Liver (tissue), 3 donors: ENCODE data around the gene SPRR4.

ENCODE experiments used
- CTCF ChIP-seq: fragments of 150-350 bp; IDR thresholded peaks from 2 replicates; pipeline ENCODE4 v1.5.1; 2017; ENCODE audit warnings: improper control_type of control experiment, low read depth, low read length; ENCODE audit not compliant: missing input control
- GABPA ChIP-seq, 2 donors: IDR thresholded peaks in 1 of 2; conservative IDR thresholded peaks in 1 of 2; 2 replicates each; pipeline ENCODE4 v1.6.1; 2016; ENCODE audit warnings: antibody characterized with exemption in 2 of 2, mild to moderate bottlenecking in 1 of 2, moderate library complexity in 1 of 2
- JUND ChIP-seq, 2 donors: IDR thresholded peaks; 2 replicates each; pipeline ENCODE4 v1.6.1; 2016; ENCODE audit warnings: antibody characterized with exemption in 2 of 2
- SP1 ChIP-seq: IDR thresholded peaks from 2 replicates; pipeline ENCODE4 v1.6.1; 2018; ENCODE audit warnings: antibody characterized with exemption, mild to moderate bottlenecking
- TAF1 ChIP-seq: conservative IDR thresholded peaks from 2 replicates; pipeline ENCODE4 v1.6.1; 2016; ENCODE audit warnings: antibody characterized with exemption, mild to moderate bottlenecking
- YY1 ChIP-seq: IDR thresholded peaks from 2 replicates; pipeline ENCODE4 v1.6.1; 2016; ENCODE audit warnings: antibody characterized with exemption, mild to moderate bottlenecking
- TF ChIP-seq, protein P1 (sequence below): IDR thresholded peaks from 2 replicates; pipeline ENCODE4 v1.6.1; 2016; ENCODE audit warnings: antibody characterized with exemption, mild to moderate bottlenecking
- donor health status: healthy.
- donor health status: healthy.

DNA sequence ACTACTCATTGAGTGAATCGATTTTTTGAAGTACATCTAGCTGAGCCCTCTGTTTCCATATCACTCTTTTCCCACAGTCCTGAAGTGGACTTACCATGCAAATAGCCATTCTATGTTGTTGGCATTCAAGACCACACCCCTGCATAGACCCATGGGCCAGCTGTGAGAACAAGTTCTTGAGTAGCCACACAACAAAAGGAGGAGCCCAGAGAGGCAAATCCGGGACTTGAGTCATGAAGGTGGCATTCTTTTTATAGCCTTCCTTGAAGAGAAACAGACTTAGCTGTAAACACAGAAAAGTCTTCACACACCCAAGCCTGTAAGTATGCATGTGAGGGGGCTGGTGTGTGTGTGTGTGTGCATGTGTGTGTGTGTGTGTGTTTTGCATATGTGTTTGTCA lies 37.3 kb upstream of the SPRR4 start:
- TF ChIP-seq CTCF = no peak
- TF ChIP-seq JUND (IDR thresholded peaks at IDR 0.05) = no peak
- no peak for TF ChIP-seq SP1
- no peak for TF ChIP-seq TAF1
- no peak for TF ChIP-seq YY1
- no peak for TF ChIP-seq GABPA (IDR thresholded peaks at IDR 0.05 in 1 of 2, conservative IDR thresholded peaks at IDR 0.05 in 1 of 2)
- TF ChIP-seq, protein P1, sequence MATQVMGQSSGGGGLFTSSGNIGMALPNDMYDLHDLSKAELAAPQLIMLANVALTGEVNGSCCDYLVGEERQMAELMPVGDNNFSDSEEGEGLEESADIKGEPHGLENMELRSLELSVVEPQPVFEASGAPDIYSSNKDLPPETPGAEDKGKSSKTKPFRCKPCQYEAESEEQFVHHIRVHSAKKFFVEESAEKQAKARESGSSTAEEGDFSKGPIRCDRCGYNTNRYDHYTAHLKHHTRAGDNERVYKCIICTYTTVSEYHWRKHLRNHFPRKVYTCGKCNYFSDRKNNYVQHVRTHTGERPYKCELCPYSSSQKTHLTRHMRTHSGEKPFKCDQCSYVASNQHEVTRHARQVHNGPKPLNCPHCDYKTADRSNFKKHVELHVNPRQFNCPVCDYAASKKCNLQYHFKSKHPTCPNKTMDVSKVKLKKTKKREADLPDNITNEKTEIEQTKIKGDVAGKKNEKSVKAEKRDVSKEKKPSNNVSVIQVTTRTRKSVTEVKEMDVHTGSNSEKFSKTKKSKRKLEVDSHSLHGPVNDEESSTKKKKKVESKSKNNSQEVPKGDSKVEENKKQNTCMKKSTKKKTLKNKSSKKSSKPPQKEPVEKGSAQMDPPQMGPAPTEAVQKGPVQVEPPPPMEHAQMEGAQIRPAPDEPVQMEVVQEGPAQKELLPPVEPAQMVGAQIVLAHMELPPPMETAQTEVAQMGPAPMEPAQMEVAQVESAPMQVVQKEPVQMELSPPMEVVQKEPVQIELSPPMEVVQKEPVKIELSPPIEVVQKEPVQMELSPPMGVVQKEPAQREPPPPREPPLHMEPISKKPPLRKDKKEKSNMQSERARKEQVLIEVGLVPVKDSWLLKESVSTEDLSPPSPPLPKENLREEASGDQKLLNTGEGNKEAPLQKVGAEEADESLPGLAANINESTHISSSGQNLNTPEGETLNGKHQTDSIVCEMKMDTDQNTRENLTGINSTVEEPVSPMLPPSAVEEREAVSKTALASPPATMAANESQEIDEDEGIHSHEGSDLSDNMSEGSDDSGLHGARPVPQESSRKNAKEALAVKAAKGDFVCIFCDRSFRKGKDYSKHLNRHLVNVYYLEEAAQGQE = no peak
